CD14-positive monocyte (primary cell): ENCODE data around the gene ABCG1. TPM values are rescaled to one million over a fixed set of nuclear protein-coding genes. Genes with fewer than 3 reads are reported as not detected.

Source experiments
- DNase-seq, 3 donors: peaks; one replicate each; pipeline ENCODE4 v3.0.0-alpha.2; 2011 to 2022
- H2AFZ ChIP-seq: 2 replicates; pipeline ENCODE4 v1.6.0; 2012; ENCODE audit warnings: mild to moderate bottlenecking, low read depth, low read length, inconsistent platforms; ENCODE audit not compliant: insufficient read depth, poor library complexity, severe bottlenecking
- H3K27ac ChIP-seq, 2 donors: 1 replicate in 1 of 2; 2 replicates in 1 of 2; pipeline ENCODE4 v1.5.1; 2012 to 2013; ENCODE audit warnings: low read length in 2 of 2, control low read depth in 1 of 2, inconsistent platforms in 1 of 2, low read depth in 1 of 2, mild to moderate bottlenecking in 1 of 2
- H3K27me3 ChIP-seq, 2 donors: one replicate each; pipeline versions ENCODE4 v1.6.0 to v1.6.1; 2011 to 2013; ENCODE audit warnings: low read length in 2 of 2; ENCODE audit not compliant: control insufficient read depth in 2 of 2, insufficient read depth in 2 of 2
- H3K36me3 ChIP-seq, 2 donors: replicated peaks in 1 of 2; 1 replicate in 1 of 2; 2 replicates in 1 of 2; pipeline versions ENCODE4 v1.5.1 to v1.6.1; 2012 to 2013; ENCODE audit warnings: low read length in 2 of 2, control low read depth in 1 of 2, inconsistent platforms in 1 of 2, mild to moderate bottlenecking in 1 of 2; ENCODE audit not compliant: insufficient read depth in 2 of 2, control insufficient read depth in 1 of 2
- H3K4me1 ChIP-seq, 2 donors: 1 replicate in 1 of 2; 2 replicates in 1 of 2; pipeline versions ENCODE4 v1.5.1 to v1.6.1; 2012 to 2013; ENCODE audit warnings: low read length in 2 of 2, control low read depth in 1 of 2, inconsistent platforms in 1 of 2, mild to moderate bottlenecking in 1 of 2, moderate library complexity in 1 of 2; ENCODE audit not compliant: insufficient read depth in 2 of 2, control insufficient read depth in 1 of 2
- H3K4me2 ChIP-seq: replicated peaks from 2 replicates; pipeline ENCODE3; 2012; ENCODE audit warnings: low read length, moderate library complexity, mild to moderate bottlenecking; ENCODE audit not compliant: poor library complexity, severe bottlenecking; ENCODE audit errors: extremely low read depth
- H3K4me3 ChIP-seq, 3 experiments: fragments of 200-600 bp in 1 of 3; sonication (generic) in 1 of 3; replicated peaks in 1 of 3; 1 replicate in 2 of 3; 2 replicates in 1 of 3; pipeline ENCODE4 v1.5.1; 2011 to 2013; ENCODE audit warnings: low read length in 3 of 3, mild to moderate bottlenecking in 3 of 3, control low read depth in 2 of 3, low read depth in 2 of 3, inconsistent platforms in 1 of 3, moderate library complexity in 1 of 3
- H3K79me2 ChIP-seq: 2 replicates; pipeline ENCODE4 v1.6.0; 2012; ENCODE audit warnings: mild to moderate bottlenecking, control low read depth, inconsistent platforms, low read length, moderate library complexity; ENCODE audit not compliant: insufficient read depth
- H3K9ac ChIP-seq: 2 replicates; pipeline ENCODE4 v1.6.0; 2017; ENCODE audit warnings: low read length, mild to moderate bottlenecking; ENCODE audit not compliant: insufficient read depth, poor library complexity, severe bottlenecking
- H3K9me3 ChIP-seq, 2 donors: replicated peaks in 1 of 2; 1 replicate in 1 of 2; 2 replicates in 1 of 2; pipeline versions ENCODE4 v1.5.1 to v1.6.1; 2012 to 2013; ENCODE audit warnings: low read length in 2 of 2, control low read depth in 1 of 2; ENCODE audit not compliant: control insufficient read depth in 1 of 2, insufficient read depth in 1 of 2
- H4K20me1 ChIP-seq: 2 replicates; pipeline ENCODE4 v1.6.0; 2012; ENCODE audit warnings: mild to moderate bottlenecking, low read length, control low read depth, moderate library complexity; ENCODE audit not compliant: insufficient read depth
- H3K27ac Mint-ChIP-seq, 7 donors: one replicate each; pipeline ENCODE4 v1.8.0; 2020; ENCODE audit warnings: mild to moderate bottlenecking in 7 of 7, mixed read lengths in 7 of 7, moderate library complexity in 6 of 7, inconsistent platforms in 2 of 7
- H3K27me3 Mint-ChIP-seq, 3 donors: one replicate each; pipeline ENCODE4 v1.8.0; 2021 to 2022; ENCODE audit warnings: low read depth in 3 of 3, mild to moderate bottlenecking in 3 of 3, mixed read lengths in 3 of 3, moderate library complexity in 3 of 3, inconsistent platforms in 1 of 3
- H3K36me3 Mint-ChIP-seq, 2 donors: one replicate each; pipeline ENCODE4 v1.8.0; 2020; ENCODE audit warnings: mixed read lengths in 2 of 2, inconsistent platforms in 1 of 2, mild to moderate bottlenecking in 1 of 2
- H3K4me1 Mint-ChIP-seq: one replicate; pipeline ENCODE4 v1.8.0; 2020; ENCODE audit warnings: mild to moderate bottlenecking, mixed read lengths
- H3K4me3 Mint-ChIP-seq, 2 donors: one replicate each; pipeline ENCODE4 v1.8.0; 2020; ENCODE audit warnings: mild to moderate bottlenecking in 2 of 2, mixed read lengths in 2 of 2, moderate library complexity in 1 of 2
- H3K9me3 Mint-ChIP-seq, 7 donors: one replicate each; pipeline ENCODE4 v1.8.0; 2020 to 2022; ENCODE audit warnings: mixed read lengths in 7 of 7, mild to moderate bottlenecking in 6 of 7, moderate library complexity in 6 of 7, inconsistent platforms in 2 of 7
- WGBS: methylation state at CpG from one replicate; pipeline ENCODE4 v1.1.5; 2013; ENCODE audit warnings: missing lambda C conversion rate; ENCODE audit not compliant: insufficient coverage; 5-methylcytosine and 5-hydroxymethylcytosine counted together
- intact Hi-C, 2 donors: fragments of 100-400 bp; cut with micrococcal nuclease; formaldehyde crosslinking; loops; one replicate each; pipeline versions ENCODE4 v1.15.0 to v1.15.1; 2023
- polyA plus RNA-seq, 3 donors: library from polyadenylated mRNA; depleted of rRNA in 1 of 3; unstranded in 2 of 3; stranded (reverse) in 1 of 3; fragments of 300-500 nt in 2 of 3; fragments of >200 nt in 1 of 3; fragmentation: Illumina TruSeq in 2 of 3; gene quantifications; 1 replicate in 2 of 3; 2 replicates in 1 of 3; pipeline ENCODE4 v1.2.3, GENCODE V29; 2012 to 2021
- TF ChIP-seq, protein P1 (sequence below): fragments of 200-600 bp; IDR thresholded peaks from one replicate; pipeline ENCODE4 v1.8.0; 2022; ENCODE audit warnings: antibody characterized with exemption, mild to moderate bottlenecking

ABCG1 gene
- polyA plus RNA-seq, 3 donors, result 3.0 to 5.2 (median 3.5) TPM

GRCh38 chr21:42234041-42234440 lies 15.1 kb downstream of the ABCG1 start:
- H3K36me3 Mint-ChIP-seq, result peaks cover 10 to 35% of the 10 kb centered on the region in 2 donors
- H4K20me1 ChIP-seq, result peaks cover 28% of the 10 kb centered on the region

DNA sequence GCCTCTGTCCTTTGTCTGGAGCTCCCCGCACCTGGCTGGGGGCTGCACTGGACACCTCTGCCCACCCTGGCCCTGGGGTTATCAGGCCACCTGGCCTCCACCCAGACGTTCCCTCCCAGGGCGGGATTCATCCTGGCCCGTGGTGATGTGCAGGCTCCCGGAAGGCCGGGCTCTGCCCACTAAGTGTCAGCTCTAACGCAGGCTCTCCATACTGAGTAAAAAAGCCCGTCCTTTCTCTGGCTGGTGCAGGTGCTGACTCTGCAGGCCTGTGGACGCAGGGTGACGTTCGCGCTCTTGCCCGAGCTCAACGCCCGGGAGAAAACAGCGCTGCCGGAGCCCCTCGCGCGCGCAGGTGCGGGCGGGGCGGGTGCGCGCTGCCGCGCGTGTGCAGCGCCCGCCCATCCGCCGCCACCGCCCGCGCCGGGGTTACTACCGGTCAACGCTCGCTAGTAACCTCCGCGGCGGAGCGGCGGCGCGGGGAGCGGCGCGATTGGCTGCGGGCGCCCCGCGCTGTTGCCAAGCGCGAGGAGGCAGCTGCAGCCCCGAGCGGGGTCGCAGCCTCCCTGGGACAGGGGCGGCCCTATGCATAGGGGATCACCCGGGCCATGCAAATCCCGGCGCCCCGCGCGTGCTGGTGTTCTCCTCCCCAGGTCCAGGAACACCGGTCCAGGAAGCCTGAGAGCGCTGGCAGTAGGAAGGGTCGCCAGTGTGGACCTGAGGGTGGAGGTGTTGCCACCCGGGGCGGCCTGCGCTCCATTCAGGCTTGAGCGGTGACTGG lies 15.7 kb downstream of the ABCG1 start:
- intact Hi-C loops, result loop anchor here (2.0 to 10.0 kb wide), 3 partner anchors 14 to 220 kb away; partner anchors contain the start of gene ZBTB21 (in 1 of the 2)
- Histone ChIP-seq H3K79me2 (no peaks in the 10 kb centered on the region), H3K9me3 (no peaks in the 10 kb centered on the region), H3K27ac (peak overlapping the region; percentile 92 to 94), H4K20me1 (peaks cover 28% of the 10 kb centered on the region), H3K27me3 (no peaks in the 10 kb centered on the region), H3K4me1 (peaks cover 58 to 74% of the 10 kb centered on the region in 2 donors), H3K36me3 (no peaks in the 10 kb centered on the region), H2AFZ (peak overlapping the region; percentile 44), H3K9ac (peak overlapping the region; percentile 67), H3K4me2 (peak overlapping the region; percentile 82), H3K4me3 (peak overlapping the region; percentile 31 to 74 (median 31))
- Mint-ChIP-seq H3K36me3 (peaks cover 10 to 33% of the 10 kb centered on the region in 2 donors), H3K9me3 (peaks cover 0 to 2% (median 0%) of the 10 kb centered on the region in 7 donors), H3K27ac (peak overlapping the region; percentile 46 to 98 (median 96)), H3K4me1 (peaks cover 79% of the 10 kb centered on the region), H3K27me3 (peaks cover 1 to 12% (median 6%) of the 10 kb centered on the region in 3 donors), H3K4me3 (peak overlapping the region; percentile 74 to 91)
- 4% methylated on average over 73 of the region's 73 CpGs for WGBS
- DNase-seq, result peak; percentile 59 to 70 (median 63)
- TF ChIP-seq, protein P1, sequence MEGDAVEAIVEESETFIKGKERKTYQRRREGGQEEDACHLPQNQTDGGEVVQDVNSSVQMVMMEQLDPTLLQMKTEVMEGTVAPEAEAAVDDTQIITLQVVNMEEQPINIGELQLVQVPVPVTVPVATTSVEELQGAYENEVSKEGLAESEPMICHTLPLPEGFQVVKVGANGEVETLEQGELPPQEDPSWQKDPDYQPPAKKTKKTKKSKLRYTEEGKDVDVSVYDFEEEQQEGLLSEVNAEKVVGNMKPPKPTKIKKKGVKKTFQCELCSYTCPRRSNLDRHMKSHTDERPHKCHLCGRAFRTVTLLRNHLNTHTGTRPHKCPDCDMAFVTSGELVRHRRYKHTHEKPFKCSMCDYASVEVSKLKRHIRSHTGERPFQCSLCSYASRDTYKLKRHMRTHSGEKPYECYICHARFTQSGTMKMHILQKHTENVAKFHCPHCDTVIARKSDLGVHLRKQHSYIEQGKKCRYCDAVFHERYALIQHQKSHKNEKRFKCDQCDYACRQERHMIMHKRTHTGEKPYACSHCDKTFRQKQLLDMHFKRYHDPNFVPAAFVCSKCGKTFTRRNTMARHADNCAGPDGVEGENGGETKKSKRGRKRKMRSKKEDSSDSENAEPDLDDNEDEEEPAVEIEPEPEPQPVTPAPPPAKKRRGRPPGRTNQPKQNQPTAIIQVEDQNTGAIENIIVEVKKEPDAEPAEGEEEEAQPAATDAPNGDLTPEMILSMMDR, result no peak

More at GRCh38 chr21:42234041-42234440, 15.1 kb downstream of the ABCG1 start:
- Histone ChIP-seq H3K4me1 (peaks cover 62 to 79% of the 10 kb centered on the region in 2 donors), H3K36me3 (no peaks in the 10 kb centered on the region), H3K9me3 (no peaks in the 10 kb centered on the region), H3K4me3 (peak overlapping the region in 1 of 3 experiments; percentile 74), H3K27ac (peak overlapping the region; percentile 92 to 94), H3K4me2 (peak overlapping the region; percentile 82), H2AFZ (no peak overlapping the region), H3K27me3 (no peaks in the 10 kb centered on the region), H3K9ac (peak overlapping the region; percentile 67), H3K79me2 (no peaks in the 10 kb centered on the region)
- TF ChIP-seq, protein P1, result no peak
- Mint-ChIP-seq H3K9me3 (peaks cover 0 to 4% (median 0%) of the 10 kb centered on the region in 7 donors), H3K4me1 (peaks cover 85% of the 10 kb centered on the region), H3K27ac (peak overlapping the region; percentile 95 to 98 (median 97)), H3K4me3 (peak overlapping the region; percentile 64 to 81), H3K27me3 (peaks cover 1 to 12% (median 6%) of the 10 kb centered on the region in 3 donors)
- intact Hi-C loops, result loop anchor here (2.0 to 10.0 kb wide), 3 partner anchors 13 to 219 kb away; partner anchors contain the start of gene ZBTB21 (in 1 of the 2)
- WGBS, result 51% methylated on average over 4 of the region's 8 CpGs
- no peak for DNase-seq
